ENCODE measurements around the gene GHDC. TPM values are rescaled to one million over a fixed set of nuclear protein-coding genes. Genes with fewer than 3 reads are reported as not detected.

The GHDC gene
- total RNA-seq, 2 experiments from 2014 or later = 6.8 to 8.3 TPM

DNA sequence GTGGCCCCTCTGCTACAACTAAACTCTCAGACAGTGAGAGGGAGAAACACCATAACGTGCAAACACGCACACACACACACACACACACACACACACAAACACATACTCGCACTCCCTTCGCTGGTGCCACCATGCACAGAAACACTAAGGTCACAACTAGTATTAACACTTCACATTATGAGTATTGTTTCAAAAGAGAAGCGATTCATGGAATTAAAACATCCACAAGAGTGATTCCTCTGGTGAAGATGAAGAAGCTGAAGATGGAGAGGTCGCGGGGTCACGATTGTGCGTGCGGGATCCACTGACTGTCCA lies 7.1 kb upstream of the GHDC start:
- CTCF ChIA-PET = no interaction called here

GRCh38 chr17:42200706-42201457 lies 6.6 kb upstream of the GHDC start:
- TF ChIP-seq, protein P1, sequence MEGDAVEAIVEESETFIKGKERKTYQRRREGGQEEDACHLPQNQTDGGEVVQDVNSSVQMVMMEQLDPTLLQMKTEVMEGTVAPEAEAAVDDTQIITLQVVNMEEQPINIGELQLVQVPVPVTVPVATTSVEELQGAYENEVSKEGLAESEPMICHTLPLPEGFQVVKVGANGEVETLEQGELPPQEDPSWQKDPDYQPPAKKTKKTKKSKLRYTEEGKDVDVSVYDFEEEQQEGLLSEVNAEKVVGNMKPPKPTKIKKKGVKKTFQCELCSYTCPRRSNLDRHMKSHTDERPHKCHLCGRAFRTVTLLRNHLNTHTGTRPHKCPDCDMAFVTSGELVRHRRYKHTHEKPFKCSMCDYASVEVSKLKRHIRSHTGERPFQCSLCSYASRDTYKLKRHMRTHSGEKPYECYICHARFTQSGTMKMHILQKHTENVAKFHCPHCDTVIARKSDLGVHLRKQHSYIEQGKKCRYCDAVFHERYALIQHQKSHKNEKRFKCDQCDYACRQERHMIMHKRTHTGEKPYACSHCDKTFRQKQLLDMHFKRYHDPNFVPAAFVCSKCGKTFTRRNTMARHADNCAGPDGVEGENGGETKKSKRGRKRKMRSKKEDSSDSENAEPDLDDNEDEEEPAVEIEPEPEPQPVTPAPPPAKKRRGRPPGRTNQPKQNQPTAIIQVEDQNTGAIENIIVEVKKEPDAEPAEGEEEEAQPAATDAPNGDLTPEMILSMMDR (IDR thresholded peaks at IDR 0.05) = no peak
- Histone ChIP-seq H3K4me1 (ENCODE audit: insufficient read depth, low read length) (no peaks in the 10 kb centered on the region), H3K9me3 (ENCODE audit: control insufficient read depth in 1 of 2, insufficient read depth in 1 of 2, low read length in 2 of 2) (no peaks in the 10 kb centered on the region), H3K27ac (ENCODE audit: low read depth in 1 of 2, low read length in 2 of 2) (no peak overlapping the region), H3K27me3 (ENCODE audit: control insufficient read depth in 1 of 2, insufficient read depth in 2 of 2, low read length in 2 of 2) (no peaks in the 10 kb centered on the region), H3K4me3 (ENCODE audit: low read length) (no peak overlapping the region), H3K36me3 (ENCODE audit: insufficient read depth, low read length) (peaks cover 51% of the 10 kb centered on the region)
- Mint-ChIP-seq H3K4me1 (ENCODE audit: low read depth) (no peaks in the 10 kb centered on the region), H3K27ac (peak overlapping the region; percentile 30), H3K9me3 (no peaks in the 10 kb centered on the region), H3K4me3 (no peak overlapping the region), H3K27me3 (no peaks in the 10 kb centered on the region), H3K36me3 (ENCODE audit: low read depth) (peaks cover 61% of the 10 kb centered on the region)
- CTCF ChIA-PET = interaction anchor here (0.8 kb wide), 1 partner anchor 75 kb away, joined by 3 read pairs; no protein-coding TSS in a partner anchor
- intact Hi-C loops (cut with DNase I, micrococcal nuclease) = no loop called here
- ATAC-seq (ENCODE audit: poor library complexity) = no peak
- POLR2A ChIA-PET = no interaction called here
- no peak for DNase-seq

More for the DNA sequence above, 7.1 kb upstream of the GHDC start:
- no peaks in the 10 kb centered on the region for H3K27me3 ChIP-seq (ENCODE audit: control insufficient read depth in 1 of 2, insufficient read depth in 2 of 2, low read length in 2 of 2)
- H3K36me3 ChIP-seq (ENCODE audit: insufficient read depth, low read length) = peaks cover 55% of the 10 kb centered on the region
- Mint-ChIP-seq H3K9me3 (no peaks in the 10 kb centered on the region), H3K4me1 (ENCODE audit: low read depth) (no peaks in the 10 kb centered on the region), H3K36me3 (ENCODE audit: low read depth) (peaks cover 67% of the 10 kb centered on the region), H3K27me3 (no peaks in the 10 kb centered on the region), H3K27ac (peak overlapping the region; percentile 30), H3K4me3 (no peak overlapping the region)
- POLR2A ChIA-PET = no interaction called here
- no peak for DNase-seq
- no peak for ATAC-seq (ENCODE audit: poor library complexity)
- TF ChIP-seq, protein P1 (IDR thresholded peaks at IDR 0.05) = no peak
- H3K27ac ChIP-seq (ENCODE audit: low read depth in 1 of 2, low read length in 2 of 2) = no peak overlapping the region
- H3K4me3 ChIP-seq (ENCODE audit: low read length) = no peak overlapping the region
- intact Hi-C loops (cut with DNase I, micrococcal nuclease) = no loop called here
- H3K4me1 ChIP-seq (ENCODE audit: insufficient read depth, low read length) = no peaks in the 10 kb centered on the region
- H3K9me3 ChIP-seq (ENCODE audit: control insufficient read depth in 1 of 2, insufficient read depth in 1 of 2, low read length in 2 of 2) = no peaks in the 10 kb centered on the region

- ChIA-PET CTCF (interaction anchor here (0.6 kb wide), 1 partner anchor 236 kb away, joined by 3 read pairs; no protein-coding TSS in a partner anchor), POLR2A (interaction anchor here (0.7 kb wide), 1 partner anchor 80 kb away, joined by 3 read pairs; no protein-coding TSS in a partner anchor)
- Mint-ChIP-seq H3K27ac (no peak overlapping the region), H3K9me3 (no peaks in the 10 kb centered on the region), H3K4me1 (ENCODE audit: low read depth) (peaks cover 2% of the 10 kb centered on the region), H3K4me3 (no peak overlapping the region), H3K27me3 (no peaks in the 10 kb centered on the region), H3K36me3 (ENCODE audit: low read depth) (peaks cover 48% of the 10 kb centered on the region)
- Histone ChIP-seq H3K9me3 (ENCODE audit: control insufficient read depth in 1 of 2, insufficient read depth in 1 of 2, low read length in 2 of 2) (no peaks in the 10 kb centered on the region), H3K36me3 (ENCODE audit: insufficient read depth, low read length) (peaks cover 39% of the 10 kb centered on the region), H3K27me3 (ENCODE audit: control insufficient read depth in 1 of 2, insufficient read depth in 2 of 2, low read length in 2 of 2) (no peaks in the 10 kb centered on the region), H3K4me3 (ENCODE audit: low read length) (no peak overlapping the region), H3K27ac (ENCODE audit: low read depth in 1 of 2, low read length in 2 of 2) (no peak overlapping the region), H3K4me1 (ENCODE audit: insufficient read depth, low read length) (peaks cover 4% of the 10 kb centered on the region)
- ATAC-seq (ENCODE audit: poor library complexity) (no peak), DNase-seq (no peak)
- intact Hi-C loops (cut with DNase I, micrococcal nuclease) = no loop called here
- TF ChIP-seq, protein P1 (IDR thresholded peaks at IDR 0.05) = no peak
Observed at GRCh38 chr17:42199416-42200011, 5.2 kb upstream of the GHDC start.

All from CD4-positive, alpha-beta T cell (primary cell).